H1 (cell line): Measurements from ENCODE around the gene E2F3. TPM values are rescaled to one million over a fixed set of nuclear protein-coding genes. Genes with fewer than 3 reads are reported as not detected.

ENCODE experiments used
- BCL11A ChIP-seq, 2 experiments: IDR thresholded peaks; one replicate each; pipeline ENCODE4 v1.6.1; 2011; ENCODE audit warnings: low read depth in 2 of 2, low read length in 2 of 2, mild to moderate bottlenecking in 2 of 2
- MAX ChIP-seq: IDR thresholded peaks from 2 replicates; pipeline ENCODE4 v1.6.1; 2012; ENCODE audit warnings: inconsistent platforms
- PHF8 ChIP-seq: fragments of 200-600 bp; sonication (generic); conservative IDR thresholded peaks from 2 replicates; pipeline ENCODE4 v1.7.1; 2012; ENCODE audit warnings: low read depth, mild to moderate bottlenecking, inconsistent platforms, low read length, moderate library complexity
- polyA plus RNA-seq, 7 experiments: library from polyadenylated mRNA; depleted of rRNA in 3 of 7; stranded (reverse) in 5 of 7; unstranded in 2 of 7; fragments of >200 nt in 5 of 7; fragments of 200-250 nt in 2 of 7; gene quantifications; 1 replicate in 5 of 7; 2 replicates in 1 of 7; 4 replicates in 1 of 7; pipeline versions ENCODE4 v1.2.1 to v1.2.3, GENCODE V29; 2011 to 2013; ENCODE audit warnings: missing spikeins in 2 of 7, mixed read lengths in 2 of 7
- total RNA-seq: library from RNA; stranded (reverse); fragmentation: NEBNext Ultra II Directional; extraction: Animal tissue kit (Norgen Biotek cat#: 25700); gene quantifications from 2 replicates; pipeline ENCODE4 v1.2.1, GENCODE V29; 2021

Gene E2F3
- total and polyA plus RNA-seq, 2 of the 8 experiments (the other 6 are each of a cell fraction or from before 2014, with no cell fraction given) = 14.9 to 42.2 TPM

GRCh38 chr6:20411953-20412681 is 10.4 kb downstream of the E2F3 start (continued):
- TF ChIP-seq MAX = no peak
- no peak for TF ChIP-seq BCL11A (IDR thresholded peaks at IDR 0.05; ENCODE audit: low read depth in 2 of 2, low read length in 2 of 2)
- TF ChIP-seq PHF8 = no peak
